ENCODE data around the gene POP4. TPM values are rescaled to one million over a fixed set of nuclear protein-coding genes. Genes with fewer than 3 reads are reported as not detected.

Gene POP4
- total and polyA plus RNA-seq, 2 of the 4 experiments (the other 2 are of a cell fraction) = 65.1 to 87.2 TPM

GRCh38 chr19:29636553-29637360 is 30.7 kb downstream of the POP4 start:
- in situ Hi-C loops (cut with MboI; ENCODE audit: low sequenced_read_pairs) = no loop called here
- Histone ChIP-seq H3K56ac (ENCODE audit: extremely low read depth, insufficient read depth, low read length) (no peak overlapping the region), H3K4me3 (ENCODE audit: insufficient read depth, low read depth, low read length) (no peak overlapping the region), H3K9me3 (ENCODE audit: control insufficient read depth, insufficient read depth, low read length) (no peaks in the 10 kb centered on the region), H3K79me1 (ENCODE audit: low read depth in 1 of 2, low read length in 2 of 2) (no peaks in the 10 kb centered on the region), H4K8ac (ENCODE audit: low read depth in 2 of 2, low read length in 2 of 2) (no peak overlapping the region), H3K9me1 (ENCODE audit: insufficient read depth, low read length) (no peaks in the 10 kb centered on the region), H2AK9ac (replicated peaks; ENCODE audit: low read depth, low read length, poor library complexity) (no peak overlapping the region), H3K14ac (replicated peaks; ENCODE audit: low read depth, low read length) (no peak overlapping the region), H3K4me1 (ENCODE audit: control insufficient read depth, insufficient read depth, low read length) (no peaks in the 10 kb centered on the region), H3K27me3 (ENCODE audit: control insufficient read depth, insufficient read depth, low read length) (peaks cover under 1% of the 10 kb centered on the region), H2BK15ac (ENCODE audit: low read depth, low read length) (no peak overlapping the region), H3K18ac (ENCODE audit: low read depth, low read length) (no peak overlapping the region), H3K27ac (ENCODE audit: insufficient read depth, low read length) (no peak overlapping the region), H2BK20ac (ENCODE audit: low read depth, low read length) (no peak overlapping the region), H3K4ac (ENCODE audit: low read depth, low read length) (no peak overlapping the region), H4K5ac (ENCODE audit: low read depth, low read length) (no peak overlapping the region), H2BK120ac (ENCODE audit: low read depth, low read length) (no peak overlapping the region), H4K91ac (ENCODE audit: insufficient read depth, low read depth, low read length) (no peak overlapping the region), H3K36me3 (ENCODE audit: control insufficient read depth, insufficient read depth, low read length) (no peaks in the 10 kb centered on the region), H3K4me2 (ENCODE audit: low read depth, low read length) (no peak overlapping the region), H3K9ac (ENCODE audit: low read depth, low read length) (no peak overlapping the region), H2BK5ac (ENCODE audit: low read depth, low read length, poor library complexity, severe bottlenecking) (no peak overlapping the region), H4K20me1 (ENCODE audit: insufficient read depth, low read length) (no peaks in the 10 kb centered on the region), H2AK5ac (ENCODE audit: low read depth, low read length) (no peak overlapping the region), H2AFZ (replicated peaks; ENCODE audit: low read length, poor library complexity) (peak overlapping the region; percentile 51), H3K23ac (ENCODE audit: low read depth, low read length) (no peak overlapping the region)
- TF ChIP-seq NFE2L2 (IDR thresholded peaks at IDR 0.05; ENCODE audit: low read depth, low read length) (no peak), MXI1 (IDR thresholded peaks at IDR 0.05; ENCODE audit: borderline replicate concordance, low read depth, low read length) (no peak), RFX5 (IDR thresholded peaks at IDR 0.05; ENCODE audit: low read depth, low read length) (no peak), FOS (IDR thresholded peaks at IDR 0.05; ENCODE audit: low read depth, low read length) (no peak), MAZ (IDR thresholded peaks at IDR 0.05; ENCODE audit: borderline replicate concordance, low read depth, low read length) (no peak), CTCF (conservative IDR thresholded peaks at IDR 0.05; ENCODE audit: low read depth, low read length) (no peak)
- TF ChIP-seq, protein P1, sequence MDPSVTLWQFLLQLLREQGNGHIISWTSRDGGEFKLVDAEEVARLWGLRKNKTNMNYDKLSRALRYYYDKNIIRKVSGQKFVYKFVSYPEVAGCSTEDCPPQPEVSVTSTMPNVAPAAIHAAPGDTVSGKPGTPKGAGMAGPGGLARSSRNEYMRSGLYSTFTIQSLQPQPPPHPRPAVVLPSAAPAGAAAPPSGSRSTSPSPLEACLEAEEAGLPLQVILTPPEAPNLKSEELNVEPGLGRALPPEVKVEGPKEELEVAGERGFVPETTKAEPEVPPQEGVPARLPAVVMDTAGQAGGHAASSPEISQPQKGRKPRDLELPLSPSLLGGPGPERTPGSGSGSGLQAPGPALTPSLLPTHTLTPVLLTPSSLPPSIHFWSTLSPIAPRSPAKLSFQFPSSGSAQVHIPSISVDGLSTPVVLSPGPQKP (IDR thresholded peaks at IDR 0.05; ENCODE audit: borderline replicate concordance, low read depth, low read length) = no peak
- 100% methylated on average over 1 of the region's 12 CpGs; no CpG with 5 or more reads in 1 of the 2 experiments for WGBS, 2 experiments (ENCODE audit: extremely low coverage in 2 of 2, insufficient read length in 1 of 2)
- CTCF ChIA-PET = no interaction called here
- POLR2A ChIA-PET (ENCODE audit: unreplicated experiment) = no interaction called here
- dilution Hi-C loops (cut with HindIII; ENCODE audit: low sequenced_read_pairs, unreplicated experiment) = no loop called here
- intact Hi-C loops (cut with micrococcal nuclease) = no loop called here
- DNase-seq (no peak), ATAC-seq (ENCODE audit: low read depth) (no peak)
- BruUV-seq (replicated peaks) = no TSS peak
